Right renal pelvis (tissue), 4 donors: ENCODE measurements around the gene RNF223. TPM values are rescaled to one million over a fixed set of nuclear protein-coding genes. Genes with fewer than 3 reads are reported as not detected.
"Not testable (repeated sequence)": the region's sequence is repeated elsewhere in the genome, so short reads cannot be mapped to it uniquely, and the experiment has no call there.

Experiments used
- DNase-seq, 4 donors: peaks; one replicate each; pipeline ENCODE4 v3.0.0-alpha.2; 2013; ENCODE audit warnings: low read depth in 4 of 4, low spot score in 3 of 4, missing footprints in 1 of 4
- polyA plus RNA-seq, 4 donors: library from polyadenylated mRNA; unstranded; fragments of 120-200 nt; gene quantifications; one replicate each; pipeline ENCODE4 v1.2.1, GENCODE V29; 2013; ENCODE audit not compliant: insufficient read length in 4 of 4

The RNF223 gene
- polyA plus RNA-seq, 4 donors = 0.14 to 0.88 (median 0.37) TPM

DNA sequence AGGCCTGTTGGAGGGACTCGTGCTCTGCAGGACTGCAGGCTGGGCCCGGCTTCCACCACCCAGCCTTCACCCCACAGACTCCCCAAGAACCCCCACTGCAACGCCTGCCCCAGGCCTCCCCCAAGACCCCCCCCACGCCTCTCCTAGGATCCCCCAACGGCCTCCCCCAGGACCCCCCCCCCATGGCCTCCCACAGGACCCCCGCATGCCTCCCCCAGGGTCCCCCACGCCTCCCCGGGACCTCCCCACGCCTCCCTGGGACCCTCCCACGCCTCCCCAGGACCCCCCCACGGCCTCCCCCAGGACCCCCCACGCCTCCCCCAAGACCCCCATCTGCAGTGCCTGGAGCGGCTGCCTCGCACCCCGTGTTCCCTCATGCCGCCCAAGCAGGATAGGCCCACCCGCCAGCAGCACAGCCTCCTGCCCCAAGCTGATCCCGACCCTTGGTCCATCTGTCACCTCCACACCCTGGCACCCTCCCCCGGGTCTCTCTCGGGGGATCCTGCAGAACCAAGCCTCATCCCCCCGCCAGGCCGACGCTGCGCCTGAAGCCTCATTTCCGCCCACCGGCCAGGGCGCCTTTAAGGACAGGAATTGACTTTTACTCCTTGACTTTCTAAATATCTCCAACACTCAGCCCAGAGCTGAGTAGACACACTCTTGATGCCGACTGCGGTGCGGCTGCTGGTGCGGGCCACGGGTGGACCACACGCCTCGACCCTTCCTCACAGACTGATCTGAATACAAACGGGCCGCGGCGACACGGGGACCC, 14.1 kb upstream of the RNF223 start:
- no peak for DNase-seq

DNA sequence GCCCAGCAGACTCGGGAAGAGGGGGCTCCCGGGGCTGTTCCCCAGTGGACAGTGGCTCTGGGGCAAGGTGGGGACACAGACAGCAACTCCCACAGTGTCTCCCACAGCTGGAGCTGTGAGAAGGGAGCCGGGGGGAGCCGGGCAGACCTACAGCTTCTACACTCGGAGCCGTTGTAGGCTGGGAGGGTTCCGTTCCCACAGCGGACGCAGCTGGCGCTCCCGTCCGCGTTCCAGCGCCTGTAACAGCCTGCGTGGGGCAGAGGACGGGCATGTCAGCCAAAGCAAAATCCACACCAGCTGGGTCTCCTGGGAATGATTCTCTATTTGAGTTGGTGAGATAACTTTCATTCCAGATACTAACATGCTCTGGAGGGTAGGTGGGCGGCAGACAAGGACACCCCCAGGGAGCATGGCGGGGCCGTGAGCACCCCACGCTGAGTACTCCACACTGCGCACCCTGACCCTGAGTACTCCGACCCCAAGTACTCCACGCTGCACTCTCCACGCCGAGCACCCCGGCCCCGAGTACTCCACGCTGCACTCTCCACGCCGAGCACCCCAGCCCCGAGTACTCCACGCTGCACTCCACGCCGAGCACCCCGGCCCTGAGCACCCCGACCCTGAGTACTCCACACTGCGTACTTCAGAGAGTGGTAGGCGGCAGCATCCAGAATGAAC, 13.4 kb upstream of the RNF223 start:
- DNase-seq = no peak

DNA sequence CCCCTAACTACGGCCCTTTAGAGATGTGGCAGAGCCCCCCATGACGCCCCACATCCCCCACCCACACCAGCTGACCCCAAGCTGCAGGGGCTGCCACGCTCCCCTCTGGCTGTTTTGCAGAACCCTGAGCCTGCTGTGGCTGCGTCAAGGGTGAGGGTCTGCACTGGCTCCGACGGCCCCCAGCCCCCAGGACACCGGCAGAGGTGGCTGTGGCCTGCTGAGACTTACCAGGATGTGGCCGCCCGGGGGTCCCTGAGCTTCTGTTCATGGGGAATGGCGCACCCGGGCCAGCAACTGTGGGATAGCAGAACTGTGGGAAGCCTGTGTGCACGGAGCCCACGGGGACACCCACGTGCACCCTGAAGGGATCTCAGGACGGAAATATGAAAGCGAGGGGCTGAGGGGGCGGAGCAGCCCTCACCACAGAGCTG, 12.8 kb upstream of the RNF223 start:
- no peak for DNase-seq

DNA sequence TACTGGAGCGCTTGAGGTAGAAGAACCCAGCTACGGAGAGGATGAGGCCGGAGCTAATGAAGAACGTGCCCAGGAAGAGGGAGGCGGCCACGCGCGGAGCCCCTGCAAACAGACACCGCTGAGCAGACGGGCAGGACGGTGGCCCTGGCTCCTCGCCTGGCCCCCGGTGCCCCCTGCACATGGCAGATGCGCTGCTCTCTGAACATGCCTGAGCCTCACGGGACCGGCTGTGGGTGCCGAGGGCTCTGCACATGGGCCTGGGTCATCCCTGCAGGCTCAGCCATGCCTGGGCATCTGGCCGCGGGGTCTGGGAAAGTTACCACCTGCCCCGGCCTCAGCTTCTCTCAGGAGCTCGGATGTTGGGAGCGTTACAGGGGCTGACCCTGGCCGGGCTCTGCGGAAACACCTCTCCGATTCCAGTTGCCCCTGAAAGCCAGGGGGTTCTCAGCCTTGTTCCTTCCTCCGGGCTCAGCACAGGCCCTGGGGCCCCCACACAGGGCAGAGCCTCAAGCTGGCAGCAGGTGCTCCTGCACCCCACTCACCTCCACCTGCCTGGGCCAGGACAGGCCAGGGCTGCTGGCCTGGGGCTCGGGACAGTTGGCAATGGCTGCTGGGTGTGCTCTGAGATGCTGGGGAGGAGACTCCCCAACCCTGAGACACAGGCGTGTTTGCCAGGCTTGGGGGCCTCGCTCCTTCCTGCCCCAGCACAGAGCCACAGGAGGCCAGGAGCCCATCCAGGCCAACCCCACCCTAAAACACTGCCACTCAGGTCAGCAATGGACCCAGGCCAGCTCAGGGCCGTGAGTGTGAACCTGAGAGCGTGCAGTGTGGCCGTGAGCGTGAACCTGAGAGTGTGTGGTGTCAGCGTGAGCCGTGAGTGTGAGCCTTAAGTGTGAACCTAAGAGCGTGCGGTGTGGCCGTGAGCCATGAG, 12.1 kb upstream of the RNF223 start:
- DNase-seq = no peak

DNA sequence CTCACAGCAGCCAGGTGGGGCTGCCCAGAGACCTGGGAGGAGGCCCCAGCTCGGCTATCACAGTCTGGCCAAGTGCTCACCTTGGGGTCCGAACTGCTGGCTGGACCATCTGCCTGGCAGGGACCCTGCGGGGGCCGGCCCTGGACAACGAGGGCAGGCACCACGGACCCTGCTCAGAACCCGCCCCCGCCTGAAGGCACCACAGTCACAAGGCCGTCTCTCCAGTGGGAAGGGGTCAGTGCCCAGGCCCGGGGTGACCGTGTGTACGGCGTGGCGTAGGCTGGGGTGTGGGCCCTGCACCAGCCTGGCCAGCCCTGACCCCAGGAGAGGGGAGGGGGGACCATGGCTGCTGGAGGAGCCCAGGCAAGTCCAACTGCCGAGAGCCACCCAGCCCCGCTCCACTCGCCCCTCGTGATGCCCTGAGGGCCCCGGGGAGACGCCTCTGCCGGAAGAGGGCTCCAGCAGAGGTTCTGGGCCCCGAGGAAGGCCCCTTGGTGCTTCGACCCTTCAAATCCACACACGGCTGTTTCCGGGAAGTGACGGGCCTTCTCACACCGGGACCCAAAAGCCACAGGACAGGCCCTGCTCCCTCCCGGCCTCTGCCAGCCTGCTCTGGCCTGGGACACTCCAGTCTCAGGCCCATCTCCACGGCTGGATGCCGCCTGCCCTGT, 11.2 kb upstream of the RNF223 start:
- DNase-seq = no peak

DNA sequence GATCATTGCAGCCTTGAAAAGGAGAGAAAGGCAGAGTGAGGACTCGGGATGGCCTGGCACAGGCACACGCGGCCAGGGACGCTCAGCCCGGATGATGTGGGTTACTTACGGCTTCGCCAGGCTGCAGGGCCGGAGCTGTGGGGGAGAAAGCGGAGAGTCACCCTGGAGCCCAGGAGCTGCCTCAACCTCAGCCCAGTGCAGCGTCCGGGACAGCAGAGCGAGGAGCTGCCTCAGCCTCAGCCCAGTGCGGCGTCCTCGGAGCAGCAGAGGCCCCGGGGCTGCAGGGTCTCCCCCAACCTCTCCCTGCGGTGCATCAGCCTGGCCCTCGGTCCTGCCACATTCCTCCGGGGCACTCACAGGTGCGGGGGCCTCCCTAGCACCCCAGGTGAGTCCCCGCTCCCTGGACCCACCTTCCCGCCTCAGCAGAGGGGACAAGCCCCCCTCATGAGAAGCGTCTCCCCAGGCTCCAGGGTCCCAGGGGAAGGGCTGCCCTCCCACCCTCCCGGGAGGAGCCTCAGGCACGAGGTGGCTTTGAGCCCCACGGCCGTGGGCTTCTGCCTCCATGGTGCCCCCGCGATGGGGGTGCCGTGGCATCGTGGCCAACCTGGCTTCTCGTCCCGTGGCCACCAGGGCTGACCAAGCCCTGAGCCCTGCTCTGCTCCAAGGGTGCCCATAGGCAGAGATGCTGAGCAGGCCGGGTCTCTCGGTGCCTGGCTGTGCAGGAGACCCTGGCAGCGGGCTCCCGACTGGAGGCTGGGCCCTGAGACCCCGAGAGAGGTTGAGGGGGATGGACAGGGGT, 10.5 kb upstream of the RNF223 start:
- DNase-seq = no peak

DNA sequence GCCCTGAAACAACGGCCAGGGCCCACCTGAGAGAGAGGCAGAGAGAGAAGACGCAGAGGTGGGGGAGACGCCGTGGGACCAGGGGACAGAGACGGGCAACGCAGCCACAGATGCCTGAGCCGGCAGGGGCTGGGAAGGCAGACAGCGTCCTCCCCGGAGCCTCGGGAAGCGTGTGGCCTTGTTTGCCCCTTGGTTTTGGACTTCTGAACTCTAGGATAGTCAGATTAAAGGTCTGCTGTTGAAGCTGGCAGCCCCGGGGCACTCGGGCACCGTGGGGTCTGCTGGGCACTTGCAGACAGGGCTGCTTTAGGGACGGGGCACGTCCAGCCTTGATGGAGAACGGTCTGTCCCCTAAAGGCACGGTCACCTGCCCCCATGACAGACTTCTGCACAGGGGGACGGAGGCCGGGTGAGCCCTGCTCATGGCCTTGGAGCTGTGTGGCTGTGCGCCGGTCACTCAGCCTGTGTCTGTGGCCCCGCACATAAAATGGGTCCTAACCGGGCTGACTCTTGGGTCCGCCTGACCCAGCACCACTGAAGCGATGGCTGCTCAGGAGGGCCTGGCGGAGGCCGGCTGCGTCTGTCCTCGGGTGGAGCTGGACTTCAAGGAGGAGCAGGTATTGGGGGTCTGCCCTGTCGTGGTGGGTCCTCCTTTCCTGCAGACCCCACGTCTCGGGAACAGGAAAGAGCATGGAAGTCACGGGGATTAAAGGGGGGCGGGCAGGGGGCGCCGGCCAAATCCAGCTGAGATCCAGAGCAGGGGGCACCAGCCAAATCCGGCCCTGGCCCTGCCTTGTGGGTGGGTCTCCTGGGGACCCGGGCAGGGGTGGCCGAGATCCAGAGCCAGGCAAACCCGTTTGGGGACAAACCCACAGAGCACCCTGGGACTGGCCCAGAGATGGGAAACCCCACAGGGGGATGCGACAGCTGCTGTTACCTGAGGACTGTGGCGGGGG, 9.6 kb upstream of the RNF223 start:
- DNase-seq = no peak

DNA sequence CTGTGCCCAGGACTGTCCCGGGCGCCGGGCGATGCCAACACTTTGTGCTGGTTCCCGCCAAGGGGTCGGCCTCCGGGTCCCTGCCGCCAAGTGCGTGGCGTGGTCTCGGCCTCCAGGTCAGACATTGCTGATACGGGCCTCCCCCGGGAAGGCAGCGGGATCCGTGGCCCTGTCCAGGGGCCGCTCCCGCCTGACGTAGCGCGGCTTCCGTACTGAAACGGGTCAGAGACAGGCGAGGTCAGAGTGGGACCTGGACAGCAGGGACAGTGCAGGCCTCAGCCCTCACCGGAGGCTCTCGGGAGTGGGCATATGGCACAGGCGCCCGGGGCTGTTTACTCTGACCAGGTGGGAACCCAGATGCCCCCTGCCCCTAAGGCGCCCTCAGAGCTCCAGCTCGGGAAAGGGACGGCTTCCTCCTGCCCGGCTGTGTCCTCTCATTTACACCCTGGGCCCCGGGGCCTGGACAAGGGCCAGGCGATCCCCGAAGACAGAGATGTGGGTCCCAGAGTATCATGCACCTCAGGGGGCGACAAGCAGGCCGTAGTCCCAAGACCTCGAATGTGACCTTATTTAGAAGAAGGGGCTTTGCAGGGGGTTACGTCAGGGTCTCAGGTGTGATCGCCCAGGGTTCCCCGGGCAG, 8.8 kb upstream of the RNF223 start:
- no peak for DNase-seq

DNA sequence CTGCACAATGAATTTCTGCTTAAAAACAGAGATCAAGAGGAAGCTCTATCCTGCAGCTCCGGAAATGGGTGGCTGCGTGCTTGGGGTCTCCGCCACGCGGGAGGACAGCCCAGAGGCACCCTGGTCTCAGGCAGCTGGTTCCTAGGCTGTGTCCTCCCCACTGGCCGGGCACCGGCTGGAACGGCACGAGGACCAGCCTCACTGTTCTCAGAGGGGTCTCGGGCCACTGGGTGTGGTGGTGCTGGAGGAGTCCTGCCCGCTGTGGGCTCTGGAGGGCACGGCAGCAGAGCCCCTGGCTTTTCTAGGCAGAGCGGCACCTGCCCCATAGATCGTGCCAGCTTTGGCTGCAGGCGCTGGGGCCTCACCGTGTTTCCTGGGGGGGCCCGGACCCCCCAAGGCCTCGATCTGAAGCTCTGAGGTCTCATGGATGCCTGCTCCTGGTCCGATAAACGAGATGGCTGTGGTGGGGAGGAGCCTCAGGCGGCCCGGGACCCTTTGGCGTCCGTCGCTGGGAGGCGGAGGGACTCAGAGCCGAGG, 8.2 kb upstream of the RNF223 start:
- no peak for DNase-seq

DNA sequence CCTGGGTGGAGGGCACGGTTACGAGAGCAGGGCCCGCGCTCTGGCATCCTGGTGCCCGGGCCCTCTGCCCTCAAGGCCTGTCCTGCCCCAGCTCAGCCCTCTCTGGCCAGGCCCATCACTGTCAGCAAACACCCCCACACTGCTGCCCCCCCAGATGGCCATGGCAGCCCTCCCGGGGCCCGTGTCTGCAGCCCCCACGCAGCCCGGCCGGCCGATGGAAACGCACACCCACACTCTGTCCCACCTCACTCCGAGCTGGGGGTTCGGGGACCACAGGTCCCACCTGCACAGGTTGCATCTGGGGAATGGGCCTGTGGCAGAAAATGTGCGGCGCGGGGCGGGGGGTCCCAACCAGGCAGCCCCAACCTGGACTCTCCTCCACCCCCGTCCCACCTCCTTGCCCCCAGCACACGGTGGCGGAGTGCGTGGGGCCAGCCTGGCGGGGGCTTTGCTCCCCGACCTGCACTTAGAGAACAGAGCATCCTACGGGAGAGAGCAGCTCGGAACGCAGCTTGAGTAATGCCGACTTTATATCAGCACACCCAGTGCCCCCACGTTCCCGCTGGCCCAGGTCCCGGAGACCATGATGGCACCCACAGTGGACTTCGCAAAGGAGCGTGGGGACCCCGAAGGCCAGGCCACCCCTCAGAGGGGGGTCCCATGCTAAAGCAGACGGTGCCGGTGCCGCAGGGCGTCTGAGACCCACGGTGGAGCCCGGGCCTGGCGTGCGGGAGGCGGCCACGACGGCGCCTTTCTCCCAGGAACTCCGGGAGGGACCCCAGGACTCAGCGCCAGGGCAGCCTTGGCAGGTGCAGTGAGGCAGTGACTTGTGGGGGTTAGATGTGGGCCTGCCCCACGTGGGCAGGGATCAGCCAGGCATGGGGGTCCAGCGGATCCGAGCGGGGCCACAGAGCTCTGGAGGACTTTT, 7.5 kb upstream of the RNF223 start:
- DNase-seq = no peak

DNA sequence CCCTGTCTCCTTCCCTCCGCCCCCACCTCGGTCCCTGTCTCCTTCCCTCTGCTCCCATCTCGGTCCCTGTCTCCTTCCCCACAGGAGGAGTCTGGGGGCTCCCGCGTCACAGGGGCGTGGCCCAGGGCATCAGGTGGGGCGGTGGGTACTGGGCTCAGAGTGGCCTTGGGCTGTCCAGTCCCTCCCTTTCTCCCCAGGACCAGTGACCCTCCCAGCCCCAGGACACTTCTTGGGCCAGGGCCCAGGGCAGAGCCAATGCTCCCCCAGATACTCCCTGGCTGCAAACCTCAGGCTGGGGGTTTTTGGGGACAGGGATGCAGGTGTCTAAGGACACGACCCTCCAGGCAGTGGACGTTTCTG, 6.8 kb upstream of the RNF223 start:
- DNase-seq = no peak

DNA sequence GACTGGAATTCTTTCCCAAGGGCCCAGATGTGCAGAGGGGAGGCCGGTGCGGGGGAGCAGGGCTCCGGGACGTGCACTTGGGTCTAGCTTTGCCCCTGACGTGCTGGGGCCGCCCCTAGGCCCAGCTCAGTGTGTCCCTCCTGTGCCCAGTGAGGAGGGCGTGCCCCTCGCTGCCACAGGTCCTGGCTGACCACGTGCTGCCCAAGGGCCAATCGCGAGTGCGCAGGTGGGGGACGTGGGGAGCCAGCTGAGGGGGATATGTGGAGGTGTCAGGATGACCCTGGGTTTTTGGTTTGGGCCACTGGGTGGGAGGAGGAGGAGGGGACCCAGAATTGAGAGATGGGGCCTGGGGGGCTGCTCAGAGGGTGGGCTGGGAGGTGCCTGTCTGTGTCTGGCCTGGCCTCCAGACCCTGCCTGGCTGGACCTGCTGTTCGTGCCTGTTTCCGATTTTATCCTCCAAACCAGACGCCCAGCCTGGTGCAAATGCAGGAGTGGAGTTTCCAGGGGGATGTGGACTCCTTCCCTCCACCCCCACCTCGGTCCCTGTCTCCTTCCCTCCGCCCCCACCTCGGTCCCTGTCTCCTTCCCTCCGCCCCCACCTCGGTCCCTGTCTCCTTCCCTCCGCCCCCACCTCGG, 6.1 kb upstream of the RNF223 start:
- no peak for DNase-seq

DNA sequence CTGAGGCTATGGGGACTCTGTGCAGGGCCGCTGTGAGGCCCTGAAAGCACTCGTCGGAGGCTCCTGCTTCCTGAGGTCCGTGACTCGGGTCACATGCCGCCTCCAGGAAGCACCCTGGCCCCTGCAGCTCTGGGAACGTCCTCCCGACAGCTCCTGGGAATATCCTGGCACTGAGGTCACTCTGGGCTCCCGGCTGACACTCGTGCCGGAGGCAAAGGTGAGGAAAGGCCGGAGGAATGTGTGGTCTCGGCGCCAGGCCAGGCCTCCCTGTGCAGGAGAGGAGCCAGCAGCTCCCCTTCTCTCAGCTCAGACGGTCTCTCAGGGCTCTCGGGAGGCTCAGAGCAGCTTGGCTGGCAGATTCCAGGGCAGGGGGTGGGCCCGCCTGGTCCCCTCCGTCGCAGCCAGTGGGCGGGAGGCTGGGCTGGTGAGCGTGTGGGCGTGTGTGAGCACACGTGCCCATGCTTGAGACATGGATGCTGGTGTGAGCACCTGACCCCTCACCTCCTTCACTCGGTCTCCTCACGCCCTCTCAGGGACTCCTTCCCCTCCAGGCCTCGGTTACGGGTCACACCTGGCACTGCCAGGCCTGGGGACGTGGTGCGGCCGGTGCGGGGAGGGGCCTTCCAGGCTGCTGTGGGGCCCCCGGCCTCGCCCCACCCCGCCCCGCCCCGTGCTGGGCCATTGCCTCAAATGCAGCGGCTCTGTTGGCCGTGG, 5.5 kb upstream of the RNF223 start:
- no peak for DNase-seq

DNA sequence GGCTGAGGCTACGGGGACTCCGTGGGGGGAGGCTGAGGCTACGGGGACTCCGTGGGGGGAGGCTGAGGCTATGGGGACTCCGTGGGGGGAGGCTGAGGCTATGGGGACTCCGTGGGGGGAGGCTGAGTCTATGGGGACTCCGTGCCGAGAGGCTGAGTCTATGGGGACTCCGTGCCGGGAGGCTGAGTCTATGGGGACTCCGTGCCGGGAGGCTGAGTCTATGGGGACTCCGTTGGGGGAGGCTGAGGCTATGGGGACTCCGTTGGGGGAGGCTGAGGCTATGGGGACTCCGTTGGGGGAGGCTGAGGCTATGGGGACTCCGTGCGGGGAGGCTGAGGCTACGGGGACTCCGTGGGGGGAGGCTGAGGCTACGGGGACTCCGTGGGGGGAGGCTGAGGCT, 3.3 kb upstream of the RNF223 start:
- not testable (repeated sequence) for DNase-seq

DNA sequence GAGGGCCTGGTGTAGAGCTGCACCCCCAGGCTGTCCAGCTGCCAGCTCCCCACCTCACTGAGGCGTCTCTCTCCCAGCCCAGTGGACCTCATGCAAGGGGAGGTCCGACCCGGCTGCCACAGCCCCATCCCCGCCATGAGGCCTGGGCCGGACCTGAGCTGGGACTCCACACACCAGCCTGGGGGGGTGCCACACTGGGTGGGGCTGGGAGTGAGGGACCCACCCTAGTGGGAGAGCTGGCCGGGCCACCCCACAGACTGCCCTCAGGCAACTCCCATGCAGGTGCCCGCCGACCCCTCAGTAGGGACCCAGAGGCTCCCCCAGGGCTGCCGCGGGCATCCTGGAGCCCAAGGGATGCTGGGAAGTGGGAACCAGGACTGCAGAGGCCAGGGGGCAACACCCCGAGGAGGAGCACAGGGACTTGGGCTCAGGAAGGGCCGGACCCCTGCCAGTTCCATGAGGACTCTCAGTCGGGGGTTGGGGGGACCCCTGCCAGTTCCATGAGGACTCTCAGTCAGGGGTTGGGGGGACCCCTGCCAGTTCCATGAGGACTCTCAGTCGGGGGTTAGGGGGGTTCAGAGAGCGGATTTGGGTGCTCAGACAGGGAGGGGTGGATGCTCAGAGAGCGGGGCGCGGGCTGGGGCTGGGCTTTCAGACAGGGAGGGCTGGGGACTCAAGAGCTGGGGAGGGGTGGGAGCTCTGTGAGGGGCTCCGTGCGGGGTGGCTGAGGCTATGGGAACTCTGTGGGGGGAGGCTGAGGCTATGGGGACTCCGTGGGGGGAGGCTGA, 1.2 kb upstream of the RNF223 start:
- DNase-seq = no peak
